GM12801 (cell line): ENCODE results near the gene DOCK3.

Experiments used
- CTCF ChIP-seq: IDR thresholded peaks from one replicate; pipeline ENCODE4 v1.5.1; 2011; ENCODE audit warnings: control low read depth; ENCODE audit not compliant: insufficient read length; ENCODE audit errors: extremely low read depth

DOCK3 gene

DNA sequence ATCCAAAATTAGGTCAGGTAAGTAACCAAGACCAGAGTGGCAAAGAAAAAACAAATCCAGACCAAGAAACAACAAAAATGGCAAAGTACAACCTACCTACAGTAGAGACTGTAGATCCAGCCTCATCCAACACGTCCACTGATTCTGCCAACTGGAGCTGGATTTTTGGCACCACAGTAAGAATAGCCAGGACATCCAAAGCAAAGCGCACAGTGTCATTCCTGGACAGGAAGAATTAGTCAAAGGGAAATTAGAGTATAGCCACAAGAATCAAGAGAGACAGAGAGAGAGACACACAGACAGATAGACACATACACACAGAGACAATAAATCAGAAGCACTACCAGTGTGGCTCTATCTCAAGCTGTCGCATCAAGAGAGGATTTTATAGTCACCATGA is 747.5 kb downstream of the DOCK3 start:
- no peak for TF ChIP-seq CTCF

DNA sequence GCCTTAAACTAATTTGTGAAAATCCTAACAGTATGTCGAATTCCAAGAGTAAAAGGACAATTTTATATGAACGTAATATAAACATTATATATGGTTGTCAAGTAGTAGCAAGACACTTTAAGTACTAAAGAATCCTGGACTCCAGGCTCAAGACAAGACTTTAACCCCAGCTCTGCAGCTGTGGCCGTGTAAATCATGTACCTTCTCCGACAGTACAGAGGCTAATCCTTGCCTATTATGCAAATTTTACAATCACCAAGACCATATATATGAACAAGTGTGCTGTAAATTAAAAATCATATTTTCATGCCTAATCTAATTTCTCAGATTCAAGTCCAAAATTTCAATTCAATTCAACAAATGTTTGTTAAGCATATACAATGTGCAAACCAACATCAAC is 752.2 kb downstream of the DOCK3 start:
- TF ChIP-seq CTCF = no peak

DNA sequence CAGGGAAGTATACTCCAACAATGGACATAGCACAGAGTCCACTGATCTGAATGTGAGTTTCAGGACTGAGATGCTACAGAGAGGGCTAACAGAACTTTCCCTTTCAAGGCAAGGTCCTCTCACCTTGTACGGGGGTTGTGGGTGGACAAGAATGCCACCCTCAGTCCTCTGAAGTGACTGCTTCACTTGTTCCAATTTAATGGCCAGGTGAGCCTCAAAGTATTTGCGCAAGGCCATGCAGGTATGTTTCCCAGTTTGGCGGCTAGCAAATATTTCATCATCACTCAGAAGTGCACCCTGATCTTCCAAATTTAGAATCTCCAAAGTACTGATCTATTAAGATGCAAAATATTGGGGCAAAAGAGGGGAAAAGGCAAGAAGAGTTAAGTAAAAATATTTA is 754.4 kb downstream of the DOCK3 start:
- TF ChIP-seq CTCF = no peak
